Karpas-422 (cell line): ENCODE data around the gene ASXL2. TPM values are rescaled to one million over a fixed set of nuclear protein-coding genes. Genes with fewer than 3 reads are reported as not detected.

ENCODE experiments used
- DNase-seq: peaks from one replicate; pipeline ENCODE4 v3.0.0-alpha.2; 2015
- H2AFZ ChIP-seq: fragments of 200-600 bp; sonication (generic); 2 replicates; pipeline ENCODE4 v1.6.1; 2014; ENCODE audit warnings: antibody characterized with exemption, low read length, mixed read lengths
- H3K27ac ChIP-seq: fragments of 200-600 bp; sonication (generic); 2 replicates; pipeline ENCODE4 v1.5.1; 2014; ENCODE audit warnings: mild to moderate bottlenecking, low read length, moderate library complexity
- H3K27me3 ChIP-seq: fragments of 200-600 bp; sonication (generic); 2 replicates; pipeline ENCODE4 v1.6.1; 2014; ENCODE audit warnings: low read length, mixed read lengths
- H3K36me3 ChIP-seq: fragments of 200-600 bp; sonication (generic); 2 replicates; pipeline ENCODE4 v1.6.1; 2014; ENCODE audit warnings: low read length, mixed read lengths; ENCODE audit not compliant: insufficient read depth
- H3K4me1 ChIP-seq: fragments of 200-600 bp; sonication (generic); 2 replicates; pipeline ENCODE4 v1.6.1; 2014; ENCODE audit warnings: mild to moderate bottlenecking, low read length, mixed read lengths
- H3K4me2 ChIP-seq: fragments of 200-600 bp; sonication (generic); 2 replicates; pipeline ENCODE4 v1.6.1; 2014; ENCODE audit warnings: low read length, low read depth, mild to moderate bottlenecking; ENCODE audit not compliant: poor library complexity, severe bottlenecking
- H3K4me3 ChIP-seq: fragments of 200-600 bp; sonication (generic); 2 replicates; pipeline ENCODE4 v1.5.1; 2014; ENCODE audit warnings: mild to moderate bottlenecking, antibody characterized with exemption, low read length, mixed read lengths
- H3K79me2 ChIP-seq: fragments of 200-600 bp; sonication (generic); 2 replicates; pipeline ENCODE4 v1.6.1; 2014; ENCODE audit warnings: mild to moderate bottlenecking, low read length, mixed read lengths
- H3K9ac ChIP-seq: fragments of 200-600 bp; sonication (generic); 2 replicates; pipeline ENCODE4 v1.6.0; 2014; ENCODE audit warnings: low read length
- H3K9me2 ChIP-seq: fragments of 200-600 bp; sonication (generic), shearing (Covaris generic); replicated peaks from 2 replicates; pipeline ENCODE4 v1.6.0; 2014; ENCODE audit warnings: mild to moderate bottlenecking, low read length, moderate library complexity; ENCODE audit not compliant: insufficient read depth
- H3K9me3 ChIP-seq: fragments of 300-700, 200-600 bp; sonication (generic); 2 replicates; pipeline ENCODE4 v1.6.1; 2014; ENCODE audit warnings: low read length, mixed read lengths
- H4K20me1 ChIP-seq: fragments of 200-600 bp; sonication (generic); 2 replicates; pipeline ENCODE4 v1.6.1; 2014; ENCODE audit warnings: mild to moderate bottlenecking, antibody characterized with exemption, low read length, low read depth; ENCODE audit not compliant: insufficient read depth
- total RNA-seq: library from RNA; depleted of rRNA; stranded (reverse); fragments of >200 nt; shearing (Covaris generic); gene quantifications from 2 replicates; pipeline ENCODE4 v1.2.3, GENCODE V29; 2014; ENCODE audit warnings: low replicate concordance

ASXL2 gene
- total RNA-seq, 1 experiment from 2014 or later, result 17.6 TPM

DNA sequence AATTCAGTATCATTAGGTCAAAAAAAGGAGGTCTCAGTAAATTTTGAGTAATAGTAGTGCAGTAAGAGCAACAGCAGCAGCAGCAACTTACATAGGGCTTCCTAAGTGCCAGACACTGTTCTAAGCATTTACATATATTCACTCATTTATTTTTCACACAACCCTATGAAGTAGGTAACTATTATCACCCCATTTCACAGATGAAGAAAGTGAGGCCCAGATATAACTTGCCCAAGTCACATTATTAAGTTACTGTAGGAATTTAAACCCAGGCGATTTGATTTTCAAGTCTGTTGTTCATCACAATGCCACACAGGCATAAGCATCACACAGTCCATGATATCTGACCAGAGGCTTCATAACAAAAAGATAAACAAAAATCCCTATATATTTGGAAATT, 114.7 kb downstream of the ASXL2 start:
- no peak overlapping the region for H3K4me3 ChIP-seq
- H3K4me2 ChIP-seq, result no peak overlapping the region
- DNase-seq, result no peak
- H3K9ac ChIP-seq, result no peak overlapping the region
- no peaks in the 10 kb centered on the region for H3K9me3 ChIP-seq
- no peaks in the 10 kb centered on the region for H3K9me2 ChIP-seq
- no peaks in the 10 kb centered on the region for H4K20me1 ChIP-seq
- no peak overlapping the region for H3K27ac ChIP-seq
- H3K36me3 ChIP-seq, result peaks cover 43% of the 10 kb centered on the region
- no peaks in the 10 kb centered on the region for H3K4me1 ChIP-seq
- no peaks in the 10 kb centered on the region for H3K27me3 ChIP-seq
- 0 out of 2 replicates have a peak, but pooled peaks cover 7% of the 10 kb centered on the region for H3K79me2 ChIP-seq
- no peak overlapping the region for H2AFZ ChIP-seq

DNA sequence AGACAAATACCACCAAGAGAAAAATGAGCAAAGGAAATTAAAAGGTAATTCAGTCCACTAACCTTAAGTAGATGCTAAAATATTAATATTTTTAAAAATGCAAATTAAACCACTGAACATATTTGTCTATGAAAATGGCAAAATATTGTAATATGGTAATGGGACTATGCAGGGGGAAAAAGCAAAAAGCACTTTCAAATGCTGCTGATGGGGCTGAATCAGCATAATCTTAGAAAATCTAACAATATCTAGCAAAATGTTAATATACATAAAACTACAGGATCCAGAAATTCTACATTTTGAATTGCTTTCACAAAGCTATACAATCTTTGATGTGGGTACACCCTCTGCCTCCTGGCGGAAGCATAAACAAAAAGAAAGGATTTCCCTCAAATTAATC, 118.0 kb downstream of the ASXL2 start:
- Histone ChIP-seq H3K36me3 (peaks cover 34% of the 10 kb centered on the region), H3K27me3 (no peaks in the 10 kb centered on the region), H3K9me3 (no peaks in the 10 kb centered on the region)

DNA sequence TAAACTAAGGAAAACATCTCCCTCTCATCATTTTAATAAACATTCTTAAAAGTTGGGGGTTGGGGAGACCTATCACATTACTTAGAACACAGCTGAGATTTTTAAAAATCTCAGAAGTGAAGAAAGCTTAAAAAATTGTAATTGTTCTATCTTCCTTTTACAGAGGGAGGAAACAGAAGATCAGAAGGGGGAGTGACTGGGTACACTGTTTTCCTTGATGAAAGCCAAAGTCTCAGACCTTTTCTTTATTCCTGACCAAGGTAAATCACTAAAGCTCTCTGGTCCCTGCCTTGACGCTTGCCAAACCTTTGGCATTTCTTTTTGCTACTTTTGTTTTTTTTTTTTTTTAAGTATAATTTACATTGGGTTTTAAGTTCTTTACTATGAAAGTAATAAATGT, 119.9 kb downstream of the ASXL2 start:
- H3K27ac ChIP-seq, result no peak overlapping the region
- no peak overlapping the region for H2AFZ ChIP-seq
- no peaks in the 10 kb centered on the region for H4K20me1 ChIP-seq
- DNase-seq, result no peak
- peaks cover 37% of the 10 kb centered on the region for H3K36me3 ChIP-seq
- H3K9ac ChIP-seq, result no peak overlapping the region
- H3K9me2 ChIP-seq, result no peaks in the 10 kb centered on the region
- H3K9me3 ChIP-seq, result no peaks in the 10 kb centered on the region
- no peak overlapping the region for H3K4me3 ChIP-seq
- H3K4me1 ChIP-seq, result no peaks in the 10 kb centered on the region
- no peak overlapping the region for H3K4me2 ChIP-seq
- 0 out of 2 replicates have a peak, but pooled peaks cover 4% of the 10 kb centered on the region for H3K79me2 ChIP-seq
- no peaks in the 10 kb centered on the region for H3K27me3 ChIP-seq

More for the DNA sequence above, 118.0 kb downstream of the ASXL2 start:
- H2AFZ ChIP-seq, result no peak overlapping the region
- no peak for DNase-seq
- H3K79me2 ChIP-seq, result 0 out of 2 replicates have a peak, but pooled peaks cover 7% of the 10 kb centered on the region
- H3K4me3 ChIP-seq, result no peak overlapping the region
- no peaks in the 10 kb centered on the region for H4K20me1 ChIP-seq
- H3K9ac ChIP-seq, result no peak overlapping the region
- H3K4me1 ChIP-seq, result no peaks in the 10 kb centered on the region
- H3K27ac ChIP-seq, result no peak overlapping the region
- no peak overlapping the region for H3K4me2 ChIP-seq
- H3K9me2 ChIP-seq, result no peaks in the 10 kb centered on the region

DNA sequence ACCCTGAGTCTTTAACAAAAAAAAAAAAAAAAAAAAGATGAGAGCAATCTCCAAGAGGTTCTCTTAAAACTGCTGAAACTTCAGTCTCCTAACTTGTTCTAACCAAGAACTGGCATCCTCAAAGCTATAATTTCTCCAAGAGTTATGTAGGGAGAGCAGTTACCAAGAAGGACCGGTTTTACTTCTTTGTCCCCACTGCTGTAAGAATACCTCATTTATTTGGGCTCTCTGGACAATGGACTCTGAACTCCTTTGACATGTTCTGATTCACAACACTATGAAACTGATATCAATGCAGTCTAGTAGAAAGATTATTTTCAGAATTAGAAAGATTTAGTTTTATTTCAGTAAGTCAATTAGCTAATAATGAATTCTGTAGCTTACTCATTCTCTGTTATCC, 120.4 kb downstream of the ASXL2 start:
- Histone ChIP-seq H3K9ac (no peak overlapping the region), H3K36me3 (peaks cover 40% of the 10 kb centered on the region; the same call in 1 of the 2 replicates), H3K79me2 (0 out of 2 replicates have a peak, but pooled peaks cover 3% of the 10 kb centered on the region), H3K4me2 (no peak overlapping the region), H3K4me1 (no peaks in the 10 kb centered on the region), H3K27ac (no peak overlapping the region), H3K9me2 (no peaks in the 10 kb centered on the region), H3K9me3 (no peaks in the 10 kb centered on the region), H2AFZ (no peak overlapping the region), H4K20me1 (no peaks in the 10 kb centered on the region), H3K4me3 (no peak overlapping the region), H3K27me3 (no peaks in the 10 kb centered on the region)
- DNase-seq, result no peak

DNA sequence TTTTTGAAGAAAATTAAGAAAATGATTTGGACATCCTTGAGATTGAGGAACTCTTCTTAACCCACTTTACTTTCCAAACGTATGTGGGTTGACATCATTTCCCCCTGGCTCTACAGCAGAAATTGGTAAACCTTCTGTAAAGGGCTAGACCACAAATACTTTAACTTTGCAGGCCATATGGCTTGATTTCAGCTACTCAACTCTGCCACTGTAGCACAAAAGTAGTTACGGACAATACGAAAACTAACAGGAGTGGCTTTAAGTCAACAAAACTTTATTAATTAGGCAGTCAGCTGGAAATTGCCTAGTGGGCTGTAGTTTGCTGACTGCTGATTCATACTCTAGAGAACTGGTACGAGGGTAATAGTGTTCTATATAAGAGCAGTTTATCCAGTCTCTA, 121.8 kb downstream of the ASXL2 start:
- no peaks in the 10 kb centered on the region for H3K4me1 ChIP-seq
- no peak overlapping the region for H3K9ac ChIP-seq
- H3K27me3 ChIP-seq, result no peaks in the 10 kb centered on the region
- no peak for DNase-seq
- H3K9me2 ChIP-seq, result no peaks in the 10 kb centered on the region
- no peak overlapping the region for H3K4me3 ChIP-seq
- no peak overlapping the region for H2AFZ ChIP-seq
- H3K36me3 ChIP-seq, result peaks cover 46% of the 10 kb centered on the region; the same call in 1 of the 2 replicates
- H4K20me1 ChIP-seq, result no peaks in the 10 kb centered on the region
- no peak overlapping the region for H3K27ac ChIP-seq
- H3K4me2 ChIP-seq, result no peak overlapping the region
- 0 out of 2 replicates have a peak, but pooled peaks cover 3% of the 10 kb centered on the region for H3K79me2 ChIP-seq
- H3K9me3 ChIP-seq, result no peaks in the 10 kb centered on the region

- no peak overlapping the region for H2AFZ ChIP-seq
- H3K27me3 ChIP-seq, result no peaks in the 10 kb centered on the region
- H3K9me2 ChIP-seq, result no peaks in the 10 kb centered on the region
- no peak for DNase-seq
- no peak overlapping the region for H3K9ac ChIP-seq
- peaks cover 38% of the 10 kb centered on the region; the same call in 1 of the 2 replicates for H3K36me3 ChIP-seq
- H4K20me1 ChIP-seq, result no peaks in the 10 kb centered on the region
- H3K4me2 ChIP-seq, result no peak overlapping the region
- H3K27ac ChIP-seq, result no peak overlapping the region
- H3K4me1 ChIP-seq, result no peaks in the 10 kb centered on the region
- H3K9me3 ChIP-seq, result no peaks in the 10 kb centered on the region
- no peak overlapping the region for H3K4me3 ChIP-seq
- H3K79me2 ChIP-seq, result 0 out of 2 replicates have a peak, but pooled peaks cover 5% of the 10 kb centered on the region
Measured at GRCh38 chr2:25749676-25750075, 128.6 kb downstream of the ASXL2 start.

DNA sequence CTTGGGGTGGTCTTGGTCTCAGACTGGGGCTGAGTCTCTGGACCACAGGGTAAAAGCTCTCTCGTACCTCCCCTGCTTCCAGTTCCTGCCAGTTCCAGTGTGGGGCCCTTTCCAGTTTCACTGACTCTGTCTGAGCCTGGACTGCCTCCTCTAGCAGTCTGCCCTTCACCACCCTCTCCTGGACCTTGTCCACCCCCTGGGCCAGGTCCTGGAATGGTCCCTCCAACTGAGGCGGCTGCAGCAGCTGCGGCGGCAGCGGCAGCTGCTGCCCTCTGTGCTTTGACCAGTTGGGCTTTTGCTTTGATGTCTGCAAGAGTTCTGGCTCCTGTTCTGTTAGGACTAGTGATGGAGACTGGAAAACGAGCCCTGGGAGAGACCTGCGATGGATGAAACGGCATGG, 134.2 kb downstream of the ASXL2 start:
- H3K4me1 ChIP-seq, result no peaks in the 10 kb centered on the region
- no peak overlapping the region for H3K4me3 ChIP-seq
- no peaks in the 10 kb centered on the region for H3K9me3 ChIP-seq
- 0 out of 2 replicates have a peak, but pooled peaks cover 4% of the 10 kb centered on the region for H4K20me1 ChIP-seq
- no peaks in the 10 kb centered on the region for H3K9me2 ChIP-seq
- no peak overlapping the region for H3K4me2 ChIP-seq
- H2AFZ ChIP-seq, result no peak overlapping the region
- H3K36me3 ChIP-seq, result peaks cover 39% of the 10 kb centered on the region; the same call in 1 of the 2 replicates
- no peaks in the 10 kb centered on the region for H3K27me3 ChIP-seq
- H3K79me2 ChIP-seq, result 0 out of 2 replicates have a peak, but pooled peaks cover 5% of the 10 kb centered on the region
- no peak overlapping the region for H3K27ac ChIP-seq
- DNase-seq, result no peak
- H3K9ac ChIP-seq, result no peak overlapping the region

GRCh38 chr2:25743132-25743830, 135.0 kb downstream of the ASXL2 start:
- H3K9me2 ChIP-seq, result no peaks in the 10 kb centered on the region
- H3K9ac ChIP-seq, result no peak overlapping the region
- no peaks in the 10 kb centered on the region for H3K9me3 ChIP-seq
- H3K27ac ChIP-seq, result no peak overlapping the region
- H3K36me3 ChIP-seq, result peaks cover 33% of the 10 kb centered on the region; the same call in 1 of the 2 replicates
- 0 out of 2 replicates have a peak, but pooled peaks cover 5% of the 10 kb centered on the region for H3K79me2 ChIP-seq
- H3K4me1 ChIP-seq, result no peaks in the 10 kb centered on the region
- H3K4me2 ChIP-seq, result no peak overlapping the region
- H3K4me3 ChIP-seq, result no peak overlapping the region
- H4K20me1 ChIP-seq, result 0 out of 2 replicates have a peak, but pooled peaks cover 4% of the 10 kb centered on the region
- no peak for DNase-seq
- no peaks in the 10 kb centered on the region for H3K27me3 ChIP-seq
- H2AFZ ChIP-seq, result no peak overlapping the region
